Measurements from ENCODE around the gene SLIT3.

GRCh38 chr5:168830833-168831232 lies 470.1 kb downstream of the SLIT3 start:
- TF ChIP-seq POLR2A (IDR thresholded peaks at IDR 0.05; ENCODE audit: low read length) (no peak), GATA1 (IDR thresholded peaks at IDR 0.05; ENCODE audit: low read depth, low read length) (no peak)

Measured in erythroblast (primary cell).